Daoy (cell line): ENCODE results near the gene RPH3AL. TPM values are rescaled to one million over a fixed set of nuclear protein-coding genes. Genes with fewer than 3 reads are reported as not detected.
"Not testable (repeated sequence)": the region's sequence is repeated elsewhere in the genome, so short reads cannot be mapped to it uniquely, and the experiment has no call there.

Source experiments
- DNase-seq: peaks from one replicate; pipeline ENCODE4 v3.0.0-alpha.2; 2015; ENCODE audit warnings: low read depth
- total RNA-seq: library from RNA; depleted of rRNA; stranded (reverse); fragments of >200 nt; shearing (Covaris generic); gene quantifications from 2 replicates; pipeline ENCODE4 v1.2.3, GENCODE V29; 2014

RPH3AL gene
- total RNA-seq, 1 experiment from 2014 or later = 3.8 TPM

DNA sequence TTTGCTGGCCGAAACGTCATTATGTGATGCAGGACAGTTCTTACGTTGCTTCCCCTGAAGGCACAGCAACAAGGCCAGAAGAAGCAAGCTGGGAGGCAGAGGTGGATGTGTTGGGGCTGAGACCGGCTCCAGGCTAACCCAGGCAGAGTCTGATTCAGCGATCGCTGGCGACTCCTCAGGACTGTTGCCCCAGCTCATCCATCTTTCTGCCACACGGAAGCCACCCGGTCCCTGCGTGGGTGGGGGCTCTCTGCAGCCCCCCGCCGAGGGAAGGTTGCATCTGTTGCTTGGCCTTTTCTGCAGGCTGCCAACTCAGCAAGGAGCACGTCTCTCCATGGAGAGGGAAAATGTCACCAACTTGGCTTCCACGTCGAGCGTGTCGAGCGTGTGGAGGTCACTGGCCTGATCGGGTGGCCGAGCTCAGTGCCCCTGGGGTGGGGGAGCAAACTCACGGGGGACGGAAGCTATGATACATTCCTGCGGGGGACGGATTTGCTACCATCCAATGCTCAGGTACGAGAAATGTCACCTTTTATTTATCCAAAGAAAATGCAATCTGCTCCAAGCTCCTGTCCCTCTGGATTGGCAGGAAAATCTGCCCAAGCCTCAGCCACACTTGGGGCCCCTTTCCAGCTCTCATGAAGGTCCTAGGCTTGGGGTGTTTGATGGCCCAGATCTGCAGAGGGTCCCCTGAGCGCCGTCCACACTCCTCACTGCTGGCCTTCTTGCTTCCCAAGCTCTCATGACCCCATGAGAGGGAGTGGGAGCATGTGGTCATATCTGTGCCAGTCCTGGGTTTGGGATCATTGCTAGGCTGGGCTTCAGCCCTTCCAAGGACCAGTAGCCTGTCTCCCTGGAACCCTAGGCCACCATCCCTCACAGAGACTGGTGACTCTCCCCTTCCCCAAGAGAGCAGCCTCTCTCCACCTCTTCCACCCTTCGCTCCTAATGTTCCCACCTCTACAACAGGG is 69.4 kb downstream of the RPH3AL start:
- no peak for DNase-seq

DNA sequence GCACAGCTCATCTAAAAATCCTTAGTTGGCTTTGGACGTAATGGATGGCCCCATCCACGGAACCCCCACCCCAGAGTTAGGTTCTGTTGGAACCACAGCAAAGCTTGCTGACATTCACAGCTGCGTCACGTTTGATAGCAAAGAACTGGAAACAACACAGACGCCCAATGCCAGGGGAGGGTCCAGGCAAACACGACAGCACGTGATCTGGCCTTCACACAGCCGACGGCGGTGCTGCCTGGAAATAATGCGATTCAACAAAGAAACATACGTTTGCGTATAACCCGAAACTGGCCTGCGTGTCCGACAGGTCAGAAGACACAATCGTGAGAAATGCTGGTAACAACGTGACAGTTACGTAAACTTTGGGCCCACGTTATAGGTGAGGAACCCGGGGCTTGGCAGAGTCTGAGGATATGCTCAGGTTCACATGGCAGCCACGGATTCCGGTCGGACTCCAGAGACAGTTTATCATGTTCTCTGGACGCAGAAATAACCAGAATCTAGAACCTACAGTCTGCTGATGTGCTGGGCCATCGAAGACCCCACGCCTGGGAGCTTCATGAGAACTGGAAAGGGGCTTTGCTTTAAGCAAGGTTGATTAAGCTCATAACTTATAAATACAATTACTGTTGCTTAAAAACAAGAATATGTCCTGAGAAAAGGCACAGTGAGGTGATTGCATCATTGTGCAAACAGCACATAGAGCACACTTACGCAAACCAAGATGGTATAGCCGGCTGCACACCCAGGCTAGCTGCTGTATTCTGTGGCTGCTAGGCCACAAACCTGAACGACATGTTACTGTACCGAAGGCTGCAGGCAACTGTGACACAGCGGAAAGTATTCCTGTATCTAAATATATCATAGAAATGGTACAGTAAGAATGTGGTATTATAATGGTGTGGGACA is 70.4 kb downstream of the RPH3AL start:
- no peak for DNase-seq

DNA sequence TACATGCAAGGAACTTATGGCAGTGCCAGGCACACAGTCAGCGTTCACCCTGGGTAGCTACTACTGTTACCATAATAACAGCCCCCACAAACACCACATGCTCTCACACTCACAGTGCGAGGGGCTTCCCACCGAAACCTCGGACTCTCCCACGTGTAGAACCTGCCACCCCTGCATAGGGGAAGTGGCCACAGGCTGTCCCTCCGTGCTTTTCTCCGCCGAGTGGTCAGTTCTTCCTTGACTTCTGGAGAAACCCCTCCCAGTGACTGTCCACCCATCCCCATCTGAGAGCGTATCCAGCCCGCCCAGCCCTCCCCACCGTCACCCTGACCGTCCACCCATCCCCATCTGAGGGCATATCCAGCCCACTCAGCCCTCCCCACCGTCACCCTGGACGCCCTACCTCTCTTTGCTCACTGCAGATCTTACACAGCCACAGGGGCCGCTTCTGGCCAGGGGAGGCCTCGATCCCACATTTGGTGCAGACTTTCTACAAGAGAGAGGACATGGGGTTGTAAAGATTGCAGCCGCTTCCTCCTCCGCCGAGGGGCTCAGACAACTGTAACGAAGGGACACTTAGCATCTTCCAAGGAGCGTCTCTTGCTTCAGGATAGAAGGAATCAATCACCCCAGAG is 71.1 kb downstream of the RPH3AL start:
- DNase-seq = no peak

DNA sequence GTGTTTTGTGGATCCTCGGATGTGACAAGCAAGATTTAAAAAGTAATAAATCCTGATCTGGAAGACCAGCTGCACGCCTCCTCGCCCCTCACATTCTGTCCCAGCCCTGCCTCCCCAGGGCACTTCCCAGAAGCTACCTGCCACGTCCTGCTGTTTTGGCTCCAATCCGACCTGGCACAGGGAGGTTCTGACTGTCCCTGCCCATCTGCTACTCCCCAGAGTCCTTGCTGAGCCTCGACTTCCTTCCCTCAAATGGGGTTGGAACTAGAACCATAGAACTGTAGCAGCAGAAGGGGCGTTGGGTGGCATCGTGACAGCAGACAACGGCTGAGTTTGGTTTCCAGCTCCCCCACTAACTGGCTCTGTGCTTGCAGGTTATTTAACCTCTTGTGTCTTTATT is 71.7 kb downstream of the RPH3AL start:
- no peak for DNase-seq

DNA sequence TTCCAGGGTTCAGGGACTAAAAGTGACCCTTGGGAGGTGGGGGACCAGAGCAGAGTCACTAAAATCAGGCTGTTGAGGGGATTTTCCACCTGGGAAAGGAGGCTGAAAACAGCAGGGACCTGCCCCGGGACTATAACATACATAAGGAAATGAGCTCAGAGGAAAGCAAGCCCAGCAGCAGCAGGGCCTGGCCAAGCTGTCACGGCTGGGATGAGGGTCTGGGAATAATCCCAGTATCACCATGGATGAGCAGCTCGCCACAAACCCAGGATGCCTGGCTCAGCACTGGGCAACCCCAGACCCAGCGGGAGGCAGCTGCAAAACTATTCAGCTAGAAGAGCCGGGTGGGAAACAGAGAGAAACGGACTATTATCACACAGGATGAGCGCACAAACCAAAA is 72.4 kb downstream of the RPH3AL start:
- no peak for DNase-seq

DNA sequence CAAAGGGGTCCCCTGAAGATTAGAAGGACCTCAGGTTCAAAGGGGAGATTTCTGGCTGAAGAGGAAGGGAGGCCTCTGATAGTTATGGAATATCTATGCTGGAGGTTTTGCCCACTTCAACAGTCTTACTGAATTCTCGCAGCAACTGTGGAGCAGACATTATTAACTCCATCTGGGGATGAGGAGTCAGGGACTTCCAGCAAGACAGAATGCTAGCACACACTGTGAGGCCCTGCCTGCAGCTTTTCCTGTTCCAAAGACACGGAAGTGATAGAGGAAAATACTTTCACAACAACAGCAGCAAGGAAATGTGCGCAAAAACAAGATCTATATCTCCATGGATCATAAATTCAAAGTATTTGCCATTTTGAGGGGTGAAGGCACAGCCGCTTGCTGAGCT is 72.8 kb downstream of the RPH3AL start:
- DNase-seq = no peak

DNA sequence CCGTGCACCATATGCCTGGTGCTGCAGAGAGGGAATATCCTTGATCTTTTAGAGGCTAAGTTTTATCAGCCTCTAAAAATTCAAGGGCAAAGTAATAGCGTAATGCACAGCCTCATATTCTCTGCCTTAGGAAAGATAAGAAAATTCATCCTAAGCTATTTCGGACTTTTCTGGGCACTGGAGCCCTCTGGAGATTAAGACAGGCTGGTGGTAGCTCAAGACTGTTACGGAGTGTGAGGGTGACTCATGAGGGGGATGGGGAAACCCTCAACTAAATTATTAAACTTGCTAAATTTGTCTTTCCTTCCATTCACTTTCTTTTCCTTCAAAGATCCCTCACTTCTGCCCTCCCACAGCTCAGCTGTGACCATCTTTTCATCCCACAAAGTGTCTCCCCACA is 73.3 kb downstream of the RPH3AL start:
- no peak for DNase-seq

DNA sequence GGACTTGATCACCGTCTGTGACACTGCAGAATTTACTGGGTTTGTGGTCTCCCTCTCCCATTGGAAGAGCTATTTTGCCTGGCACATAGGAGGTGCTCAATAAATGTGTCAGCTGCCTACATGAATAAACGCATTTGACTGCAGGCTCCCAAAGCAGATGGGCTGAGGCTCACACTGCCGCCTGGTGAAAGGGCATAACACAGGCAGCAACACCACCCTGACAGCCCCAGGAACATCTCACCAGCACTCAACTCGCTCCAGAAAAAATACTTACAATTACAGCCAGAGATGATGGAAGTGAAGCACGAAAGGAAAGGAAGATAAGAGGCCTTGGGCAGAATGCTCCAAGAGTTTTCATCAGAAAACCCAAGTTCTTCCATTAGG is 73.9 kb downstream of the RPH3AL start:
- DNase-seq = no peak

DNA sequence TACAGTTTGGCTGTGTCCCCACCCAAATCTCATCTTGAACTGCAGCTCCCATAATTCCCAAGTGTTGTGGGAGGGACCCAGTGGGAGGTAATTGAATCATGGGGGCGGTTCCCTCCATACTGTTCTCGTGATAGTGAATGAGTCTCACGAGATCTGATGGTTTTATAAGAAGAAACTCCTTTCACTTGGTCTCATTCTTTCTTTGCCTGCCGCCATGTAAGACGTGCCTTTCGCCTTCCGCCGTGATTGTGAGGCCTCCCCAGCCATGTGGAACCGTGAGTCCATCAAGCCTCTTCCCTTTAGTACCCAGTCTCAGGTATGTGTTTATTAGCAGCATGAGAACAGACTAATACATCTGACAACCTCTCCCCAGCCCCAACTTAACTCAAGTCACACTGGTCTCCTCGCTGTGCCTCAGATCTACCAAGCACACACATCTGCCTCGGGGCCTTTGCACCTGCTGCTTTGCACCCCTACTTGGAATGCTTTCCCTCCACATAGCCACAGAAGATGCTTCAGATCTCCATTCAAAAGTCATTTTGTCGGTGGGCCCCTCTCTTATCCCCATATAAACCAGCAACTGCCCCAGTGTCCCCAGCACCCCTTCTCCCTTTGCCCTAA is 74.4 kb downstream of the RPH3AL start:
- no peak for DNase-seq

DNA sequence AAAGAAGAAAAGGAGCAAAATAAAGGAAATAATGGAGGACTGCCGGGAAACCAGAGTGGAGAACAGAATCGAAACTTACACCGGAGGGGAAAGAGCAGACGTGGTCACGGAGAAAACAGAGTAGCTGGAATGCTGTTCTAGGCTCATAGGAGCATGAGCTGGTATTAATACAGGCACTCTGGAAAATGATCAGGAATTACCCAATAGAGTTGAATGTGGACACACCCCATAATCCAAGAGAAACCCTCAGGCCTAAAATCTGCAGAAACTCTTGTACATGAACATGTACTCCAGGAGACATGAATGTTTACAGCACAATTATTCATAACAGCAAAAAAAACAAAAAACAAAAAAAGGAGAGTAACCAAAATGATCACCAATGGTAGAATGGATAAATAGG is 77.7 kb downstream of the RPH3AL start:
- no peak for DNase-seq

DNA sequence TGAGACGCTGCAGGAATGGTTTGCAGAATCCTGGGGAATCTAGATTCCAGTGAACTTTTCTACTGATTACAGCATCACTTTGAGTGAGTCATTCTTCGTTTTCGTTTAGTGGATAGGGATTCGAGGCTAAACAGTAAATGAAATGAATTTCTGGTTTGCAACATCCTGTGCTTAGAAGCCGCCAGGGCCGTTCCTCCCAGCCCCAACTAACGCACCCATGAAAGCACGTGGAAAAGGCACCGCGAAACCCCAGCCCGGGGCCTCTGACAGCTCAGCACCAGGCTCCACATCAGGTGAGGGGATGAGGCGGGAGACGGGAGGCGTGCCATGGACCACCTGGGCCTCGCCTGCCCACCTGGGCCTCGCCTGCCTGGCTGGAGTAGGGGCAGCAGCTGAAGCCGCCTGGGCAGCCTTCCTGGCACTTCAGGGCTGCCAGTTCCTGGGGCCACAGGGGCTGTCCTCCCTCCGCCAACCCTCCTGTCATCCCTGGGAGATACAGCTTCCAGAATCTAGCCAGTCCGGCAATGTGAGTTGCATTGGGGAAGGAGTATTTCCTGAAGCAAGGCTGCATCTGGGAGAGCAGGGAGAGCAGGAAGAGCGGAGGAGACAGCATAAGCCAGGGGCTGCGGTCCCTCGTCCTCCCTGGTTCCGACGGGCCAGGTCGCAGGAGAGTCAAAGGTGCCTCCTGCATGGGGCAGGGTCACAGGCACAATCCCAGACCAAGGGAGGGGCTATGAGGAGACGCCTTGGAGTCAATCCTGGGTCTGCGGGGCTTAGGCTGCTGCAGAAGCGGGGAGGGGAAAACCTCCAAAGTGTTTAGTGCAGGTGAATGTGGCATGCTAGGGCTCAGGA is 78.4 kb downstream of the RPH3AL start:
- no peak for DNase-seq

DNA sequence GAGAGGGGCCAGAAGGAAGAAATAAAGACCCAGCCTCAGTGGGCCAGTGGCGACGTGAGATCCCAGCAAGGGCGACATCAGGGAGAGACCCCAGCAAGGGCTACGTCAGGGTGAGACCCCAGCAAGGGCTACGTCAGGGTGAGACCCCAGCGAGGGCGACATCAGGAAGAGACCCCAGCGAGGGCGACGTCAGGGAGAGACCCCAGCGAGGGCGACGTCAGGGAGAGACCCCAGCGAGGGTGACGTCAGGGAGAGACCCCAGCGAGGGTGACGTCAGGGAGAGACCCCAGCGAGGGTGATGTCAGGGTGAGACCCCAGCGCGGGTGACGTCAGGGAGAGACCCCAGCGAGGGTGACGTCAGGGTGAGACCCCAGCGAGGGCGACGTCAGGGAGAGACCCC is 79.8 kb downstream of the RPH3AL start:
- not testable (repeated sequence) for DNase-seq

DNA sequence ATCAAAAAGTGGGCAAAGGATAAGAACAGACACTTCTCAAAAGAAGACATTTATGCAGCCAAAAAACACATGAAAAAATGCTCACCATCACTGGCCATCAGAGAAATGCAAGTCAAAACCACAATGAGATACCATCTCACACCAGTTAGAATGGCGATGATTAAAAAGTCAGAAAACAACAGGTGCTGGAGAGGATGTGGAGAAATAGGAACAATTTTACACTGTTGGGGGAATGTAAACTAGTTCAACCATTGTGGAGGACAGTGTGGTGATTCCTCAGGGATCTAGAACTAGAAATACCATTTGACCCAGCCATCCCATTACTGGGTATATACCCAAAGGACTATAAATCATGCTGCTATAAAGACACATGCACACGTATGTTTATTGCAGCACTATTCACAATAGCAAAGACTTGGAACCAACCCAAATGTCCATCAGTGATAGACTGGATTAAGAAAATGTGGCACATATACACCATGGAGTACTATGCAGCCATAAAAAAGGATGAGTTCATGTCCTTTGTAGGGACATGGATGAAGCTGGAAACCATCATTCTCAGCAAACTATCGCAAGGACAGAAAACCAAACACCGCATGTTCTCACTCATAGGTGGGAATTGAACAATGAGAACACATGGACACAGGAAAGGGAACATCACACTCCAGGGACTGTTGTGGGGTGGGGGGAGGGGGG is 80.5 kb downstream of the RPH3AL start:
- DNase-seq = not testable (repeated sequence)

DNA sequence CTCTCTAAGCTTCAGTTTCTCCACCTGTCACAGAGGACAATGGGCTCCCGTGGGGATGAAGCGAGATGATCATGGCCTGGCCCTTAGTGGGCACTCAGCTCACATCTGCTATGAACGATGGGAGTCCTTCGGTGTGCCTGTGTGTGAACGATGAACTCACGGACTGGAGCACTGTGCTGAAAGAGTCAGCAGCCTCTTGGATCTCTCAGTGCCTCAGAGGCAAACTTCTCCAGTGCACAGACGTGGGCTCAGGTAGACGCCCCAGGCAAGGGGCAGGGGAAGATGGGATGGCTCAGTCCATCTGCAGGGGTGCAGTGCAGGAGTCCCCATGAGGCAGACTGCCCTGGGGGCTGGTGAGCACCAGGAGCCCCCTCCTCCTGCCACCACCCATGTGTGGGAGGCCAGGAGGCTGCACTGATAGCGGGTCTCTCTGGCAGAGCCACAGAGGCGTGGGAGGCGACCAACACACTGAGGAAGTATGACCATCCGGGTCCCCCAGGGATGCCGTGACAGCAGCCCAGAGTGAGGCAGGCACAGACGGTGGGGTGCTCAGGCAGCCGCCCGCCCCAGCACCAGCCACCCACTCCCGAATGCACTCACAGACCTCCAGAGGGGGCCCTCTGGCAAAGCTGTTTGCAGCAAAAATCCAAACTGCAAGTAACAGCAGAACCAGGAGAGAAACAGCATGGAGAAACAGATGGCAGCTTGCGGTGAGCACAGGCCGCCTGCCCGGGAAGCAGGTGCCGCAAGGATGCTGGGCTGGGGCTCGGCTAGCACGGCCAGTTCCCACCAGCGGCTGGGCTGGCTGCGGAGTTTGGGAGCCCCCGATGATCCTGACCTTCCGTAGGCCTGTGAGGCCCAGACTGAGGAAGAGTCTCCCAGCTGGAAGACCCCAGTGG is 82.7 kb downstream of the RPH3AL start:
- no peak for DNase-seq

DNA sequence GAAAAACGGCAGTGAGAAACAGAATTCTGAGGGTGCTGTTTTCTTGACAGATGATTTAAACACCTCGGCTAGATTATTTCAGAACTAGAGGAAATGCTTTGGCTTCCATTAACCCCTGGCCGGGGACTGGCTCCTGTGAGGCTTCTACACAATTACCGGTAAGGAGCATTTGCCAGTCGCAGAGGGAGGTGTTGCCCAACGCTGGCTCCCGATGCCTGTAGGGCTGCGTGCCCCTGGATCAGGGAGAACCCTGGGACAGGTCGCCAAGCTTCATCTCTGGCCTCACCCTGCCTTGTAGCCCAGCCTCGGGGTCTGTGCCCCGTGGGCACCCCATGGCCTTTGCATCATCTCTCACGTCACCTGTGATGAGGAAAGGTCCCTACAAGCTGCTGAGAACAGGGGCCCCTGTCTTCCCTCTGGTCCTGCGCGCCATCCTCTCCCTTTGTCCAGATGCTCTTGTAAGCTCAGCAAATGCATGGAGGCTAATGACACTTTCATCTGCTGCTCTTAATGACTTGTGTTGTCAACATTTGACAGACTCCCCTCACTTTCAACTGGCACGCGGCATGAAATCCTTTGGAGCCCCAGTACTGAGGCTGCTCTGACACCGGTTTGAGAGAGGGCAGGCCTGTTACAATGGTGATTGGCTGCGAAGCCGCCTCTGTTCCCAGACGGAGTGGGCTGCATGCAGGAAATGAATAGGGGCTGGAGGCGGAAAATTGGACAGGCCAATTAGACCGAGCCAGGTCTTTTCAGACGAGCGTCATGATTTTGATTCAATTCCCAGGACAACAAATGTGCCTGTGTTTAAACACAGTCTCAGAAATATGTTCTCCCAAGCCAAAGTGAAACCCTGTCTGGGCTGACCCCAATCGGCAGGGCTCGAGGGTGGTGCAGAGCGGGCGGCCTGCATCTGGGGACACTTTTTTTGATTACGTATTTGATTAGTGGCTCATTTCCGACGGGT is 85.6 kb downstream of the RPH3AL start:
- DNase-seq = no peak

DNA sequence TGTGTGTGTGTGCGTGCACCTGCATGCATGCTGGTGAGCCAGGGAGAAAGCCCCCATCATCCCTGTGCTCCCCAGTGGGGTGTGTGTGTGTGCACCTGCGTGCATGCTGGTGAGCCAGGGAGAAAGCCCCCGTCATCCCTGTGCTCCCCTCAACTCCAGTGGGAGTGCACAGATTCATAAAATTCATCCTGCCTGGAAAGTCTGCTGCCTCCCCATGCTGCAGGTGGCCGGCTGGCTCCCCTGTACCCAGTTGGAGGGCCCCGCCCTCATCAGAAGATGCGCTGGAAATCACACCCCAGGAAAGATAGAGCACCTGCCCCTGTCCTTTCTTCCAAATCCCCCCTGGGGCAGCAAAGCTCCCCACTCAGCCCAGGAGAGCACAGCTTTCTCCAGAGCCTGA is 86.4 kb downstream of the RPH3AL start:
- no peak for DNase-seq

DNA sequence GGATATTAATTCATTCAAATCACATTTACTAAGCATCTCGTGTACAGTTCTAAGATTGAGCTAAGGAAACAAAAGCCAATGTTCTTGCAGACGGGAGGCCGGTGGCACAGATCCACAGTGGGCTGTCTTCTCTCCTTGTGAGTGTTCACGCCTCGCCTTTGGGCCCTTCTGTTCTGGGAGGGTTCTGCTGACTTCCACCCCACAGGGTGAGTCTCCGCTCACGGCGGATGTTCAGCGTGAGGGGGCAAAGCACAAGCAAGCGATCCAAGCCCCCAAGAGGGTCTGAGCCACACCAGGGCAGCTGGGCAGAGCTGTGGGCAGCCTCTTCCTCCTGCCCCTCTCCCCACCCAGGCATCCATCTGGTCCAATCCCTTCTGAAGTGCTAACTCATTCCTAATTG is 86.9 kb downstream of the RPH3AL start:
- no peak for DNase-seq

DNA sequence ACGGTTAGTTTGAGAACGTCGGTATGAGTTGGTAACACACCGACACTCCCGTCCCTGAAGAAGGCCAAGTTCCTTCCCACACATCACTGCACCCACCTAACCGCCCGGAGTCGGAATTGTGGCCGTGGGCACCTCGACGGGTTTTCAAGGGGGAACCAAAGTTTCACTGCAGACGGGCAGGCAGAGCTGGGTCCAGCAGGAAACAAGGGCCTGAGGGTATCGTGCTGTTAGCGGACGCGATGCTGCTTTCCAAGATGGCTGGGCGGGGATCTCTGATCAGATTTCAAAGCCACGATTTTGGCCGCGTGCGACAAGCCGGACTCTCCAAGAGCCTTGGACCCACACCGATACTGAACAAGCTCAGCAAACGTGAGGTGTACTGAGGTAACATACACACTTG is 88.8 kb downstream of the RPH3AL start:
- DNase-seq = no peak
